ENCODE results near the gene SYT15. TPM values are rescaled to one million over a fixed set of nuclear protein-coding genes. Genes with fewer than 3 reads are reported as not detected.
"Not testable (repeated sequence)": the region's sequence is repeated elsewhere in the genome, so short reads cannot be mapped to it uniquely, and the experiment has no call there.

SYT15 gene
- total RNA-seq, 4 donors from 2014 or later: 0.32 to 0.80 (median 0.39) TPM

DNA sequence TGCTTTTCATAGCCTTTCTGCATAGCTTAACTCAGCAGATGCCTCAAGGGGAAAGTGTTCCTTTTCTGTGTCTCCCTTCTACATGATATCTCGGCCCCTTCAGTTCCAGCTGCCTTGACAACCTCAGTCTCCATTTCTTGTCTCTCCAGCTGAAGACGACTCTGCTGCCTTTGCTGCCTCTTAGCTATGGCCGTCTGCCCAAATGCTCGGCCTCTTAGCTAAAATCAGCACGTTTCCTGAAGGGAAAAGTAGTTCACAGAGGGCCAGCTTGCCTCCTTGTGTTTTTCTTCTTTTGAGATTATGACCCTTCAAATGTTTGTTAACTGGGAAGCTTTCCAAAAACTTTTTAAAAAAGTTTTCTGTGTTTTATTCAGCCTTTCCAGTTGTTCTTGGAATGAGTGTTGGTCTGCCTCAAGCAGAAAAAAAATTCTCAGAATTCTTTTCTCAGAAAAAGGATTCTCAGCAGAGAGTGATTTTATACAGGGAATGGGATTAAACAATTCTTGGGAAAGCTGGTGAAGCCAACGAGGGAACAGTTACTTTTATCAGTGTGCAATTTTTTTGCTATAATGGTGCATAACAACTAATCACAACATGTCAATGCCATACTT, 15.6 kb downstream of the SYT15 start:
- DNase-seq; H3K27me3 ChIP-seq; H3K4me3 ChIP-seq; H3K4me1 ChIP-seq; H3K9me3 ChIP-seq; H3K36me3 ChIP-seq; in situ Hi-C loops (cut with MboI; ENCODE audit: low pct_ligation_motif_present in 1 of 4, low pct_unique_long_range_greater_than_20kb in 1 of 4, low sequenced_read_pairs in 3 of 4); H3K27ac ChIP-seq; intact Hi-C loops (cut with DNase I; ENCODE audit: low total_unique reads): not testable (repeated sequence)
- 30 to 31% methylated on average over 2 to 5 of the region's 6 CpGs for WGBS, 2 donors (ENCODE audit: low coverage in 1 of 2)

DNA sequence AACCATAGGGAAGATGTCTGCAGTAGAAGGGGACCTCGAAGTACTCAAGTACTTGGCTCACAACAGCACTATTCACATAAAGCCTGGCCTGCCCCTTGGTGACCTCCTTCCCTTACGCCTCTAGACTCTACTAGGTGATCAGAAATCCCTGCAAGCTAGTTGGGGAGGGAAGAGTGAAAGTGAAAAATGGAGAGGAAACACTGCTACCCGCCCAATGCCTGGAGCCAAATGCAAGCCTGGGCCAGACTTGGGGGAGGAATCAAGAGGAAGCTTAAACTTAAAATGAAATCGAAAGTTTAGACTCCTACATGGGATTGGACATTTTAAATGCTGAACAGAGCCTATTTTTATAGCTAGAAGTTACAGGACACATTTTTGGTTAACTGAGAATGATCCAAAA, 17.6 kb downstream of the SYT15 start:
- H3K4me3 ChIP-seq; in situ Hi-C loops (cut with MboI; ENCODE audit: low pct_ligation_motif_present in 1 of 4, low pct_unique_long_range_greater_than_20kb in 1 of 4, low sequenced_read_pairs in 3 of 4); H3K36me3 ChIP-seq; H3K9me3 ChIP-seq; intact Hi-C loops (cut with DNase I; ENCODE audit: low total_unique reads); H3K27me3 ChIP-seq; DNase-seq; H3K4me1 ChIP-seq: not testable (repeated sequence)
- peak overlapping the region in 3 of 4 donors; percentile 28 to 46 (median 29) for H3K27ac ChIP-seq
- 70% methylated on average over 2 of the region's 4 CpGs; no CpG with 5 or more reads in 1 of the 2 donors for WGBS, 2 donors (ENCODE audit: low coverage in 1 of 2)

DNA sequence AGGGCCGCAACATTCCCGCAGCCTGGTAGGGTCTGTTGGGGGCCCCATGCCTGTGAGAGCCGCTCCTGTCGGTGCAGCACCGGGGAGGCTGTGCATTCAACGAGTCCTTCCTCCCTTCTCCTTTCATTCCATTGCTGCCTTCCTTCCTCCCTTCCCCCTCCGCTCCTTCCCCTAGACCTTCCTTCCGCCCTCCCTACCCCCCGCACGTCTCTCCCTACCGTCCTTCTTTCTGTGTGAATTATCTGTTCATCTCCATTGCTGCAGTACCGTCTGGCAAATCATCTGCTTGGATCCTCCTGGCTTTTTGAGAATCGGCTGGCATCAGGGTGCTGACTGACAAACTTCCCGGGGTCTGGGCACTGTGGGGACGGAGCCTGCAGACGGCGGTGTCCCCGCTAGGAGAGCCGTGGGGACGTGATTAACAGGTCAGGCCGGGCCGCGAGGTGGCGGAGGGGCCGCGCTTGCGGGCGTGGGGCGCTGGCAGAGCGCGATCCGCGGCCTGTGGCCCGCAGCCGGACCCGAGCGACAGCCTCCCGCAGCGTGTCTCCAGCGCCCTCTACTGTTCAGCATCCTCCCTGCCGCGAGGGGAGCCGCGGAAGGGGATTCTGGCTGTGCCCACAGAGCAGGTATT, 18.8 kb downstream of the SYT15 start:
- H3K4me1 ChIP-seq; intact Hi-C loops (cut with DNase I; ENCODE audit: low total_unique reads); DNase-seq; H3K36me3 ChIP-seq; H3K27me3 ChIP-seq; H3K9me3 ChIP-seq; in situ Hi-C loops (cut with MboI; ENCODE audit: low pct_ligation_motif_present in 1 of 4, low pct_unique_long_range_greater_than_20kb in 1 of 4, low sequenced_read_pairs in 3 of 4): not testable (repeated sequence)
- H3K27ac ChIP-seq: peak overlapping the region in 2 of 4 donors; percentile 59 to 66
- WGBS, 2 donors (ENCODE audit: low coverage in 1 of 2): 0% methylated on average over 13 of the region's 44 CpGs; no CpG with 5 or more reads in 1 of the 2 donors
- TF ChIP-seq, protein P1, sequence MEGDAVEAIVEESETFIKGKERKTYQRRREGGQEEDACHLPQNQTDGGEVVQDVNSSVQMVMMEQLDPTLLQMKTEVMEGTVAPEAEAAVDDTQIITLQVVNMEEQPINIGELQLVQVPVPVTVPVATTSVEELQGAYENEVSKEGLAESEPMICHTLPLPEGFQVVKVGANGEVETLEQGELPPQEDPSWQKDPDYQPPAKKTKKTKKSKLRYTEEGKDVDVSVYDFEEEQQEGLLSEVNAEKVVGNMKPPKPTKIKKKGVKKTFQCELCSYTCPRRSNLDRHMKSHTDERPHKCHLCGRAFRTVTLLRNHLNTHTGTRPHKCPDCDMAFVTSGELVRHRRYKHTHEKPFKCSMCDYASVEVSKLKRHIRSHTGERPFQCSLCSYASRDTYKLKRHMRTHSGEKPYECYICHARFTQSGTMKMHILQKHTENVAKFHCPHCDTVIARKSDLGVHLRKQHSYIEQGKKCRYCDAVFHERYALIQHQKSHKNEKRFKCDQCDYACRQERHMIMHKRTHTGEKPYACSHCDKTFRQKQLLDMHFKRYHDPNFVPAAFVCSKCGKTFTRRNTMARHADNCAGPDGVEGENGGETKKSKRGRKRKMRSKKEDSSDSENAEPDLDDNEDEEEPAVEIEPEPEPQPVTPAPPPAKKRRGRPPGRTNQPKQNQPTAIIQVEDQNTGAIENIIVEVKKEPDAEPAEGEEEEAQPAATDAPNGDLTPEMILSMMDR (IDR thresholded peaks at IDR 0.05): peak in 1 of 5 experiments; percentile 17
- peak overlapping the region in 3 of 4 donors; percentile 29 to 55 (median 30) for H3K4me3 ChIP-seq

DNA sequence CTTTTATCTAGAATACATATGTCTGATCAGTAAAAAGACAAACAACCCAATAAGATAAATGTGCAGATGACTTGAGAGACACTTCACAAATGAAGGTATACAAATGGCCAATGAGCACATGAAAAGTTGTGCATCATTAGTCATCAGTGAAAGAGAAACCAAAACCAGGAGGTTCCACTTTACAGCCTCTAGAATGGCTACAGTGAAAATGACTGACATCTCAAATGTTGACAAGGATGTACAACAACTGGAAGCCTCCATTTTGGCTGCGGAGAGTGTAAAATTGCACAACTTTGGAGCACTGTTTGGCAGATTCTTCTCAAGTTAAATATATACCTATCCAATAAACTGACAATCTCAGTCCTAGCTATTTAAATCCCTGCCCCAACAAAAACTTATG, 21.6 kb downstream of the SYT15 start:
- H3K9me3 ChIP-seq; intact Hi-C loops (cut with DNase I; ENCODE audit: low total_unique reads); H3K36me3 ChIP-seq; H3K4me3 ChIP-seq; H3K27ac ChIP-seq; H3K4me1 ChIP-seq; H3K27me3 ChIP-seq; in situ Hi-C loops (cut with MboI; ENCODE audit: low pct_ligation_motif_present in 1 of 4, low pct_unique_long_range_greater_than_20kb in 1 of 4, low sequenced_read_pairs in 3 of 4); DNase-seq: not testable (repeated sequence)
- 60% methylated on average over 1 of the region's 1 CpG; no CpG with 5 or more reads in 1 of the 2 donors for WGBS, 2 donors (ENCODE audit: low coverage in 1 of 2)

DNA sequence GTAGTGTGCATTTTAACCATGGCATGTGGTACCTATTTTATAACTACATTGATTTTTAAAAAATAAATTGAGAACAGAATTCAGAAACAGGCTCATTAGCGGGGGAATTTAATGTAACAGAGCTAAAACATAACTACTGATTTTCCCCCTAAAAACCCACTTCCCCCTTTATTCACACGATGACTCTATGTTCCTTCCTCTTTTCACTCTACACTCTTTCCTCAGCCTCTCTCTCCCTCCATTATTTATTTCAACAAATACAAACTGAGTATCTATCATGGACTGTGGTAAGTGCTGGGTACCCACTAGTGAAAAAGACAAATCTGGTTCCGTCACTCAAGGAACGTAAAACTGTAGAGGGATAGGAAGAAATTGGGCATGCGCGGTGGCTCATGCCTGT, 36.6 kb downstream of the SYT15 start:
- intact Hi-C loops (cut with DNase I; ENCODE audit: low total_unique reads); H3K27ac ChIP-seq; H3K4me1 ChIP-seq; H3K36me3 ChIP-seq; H3K27me3 ChIP-seq; H3K4me3 ChIP-seq; H3K9me3 ChIP-seq; DNase-seq; in situ Hi-C loops (cut with MboI; ENCODE audit: low pct_ligation_motif_present in 1 of 4, low pct_unique_long_range_greater_than_20kb in 1 of 4, low sequenced_read_pairs in 3 of 4): not testable (repeated sequence)
- WGBS, 2 donors (ENCODE audit: low coverage in 1 of 2): no CpG with 5 or more reads among the region's 6 CpGs

DNA sequence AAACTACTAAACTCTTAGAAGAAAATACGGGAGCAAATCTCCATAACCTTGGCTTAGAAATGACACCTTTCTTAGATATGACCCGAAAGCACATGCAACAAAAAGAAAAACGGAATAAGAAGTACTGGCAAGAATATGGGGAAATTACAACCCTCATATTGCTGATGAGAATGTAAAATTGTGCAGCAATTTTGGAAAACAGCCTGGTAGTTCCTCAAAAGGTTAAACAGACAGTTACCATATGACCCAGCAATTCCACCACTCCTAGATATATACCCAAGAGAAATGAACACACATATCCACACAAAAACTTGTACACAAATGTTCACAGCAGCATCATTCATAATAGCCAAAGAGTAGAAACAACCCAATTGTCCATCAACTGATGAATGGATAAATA, 37.3 kb downstream of the SYT15 start:
- H3K4me1 ChIP-seq; H3K36me3 ChIP-seq; H3K4me3 ChIP-seq; H3K27ac ChIP-seq; intact Hi-C loops (cut with DNase I; ENCODE audit: low total_unique reads); H3K9me3 ChIP-seq; DNase-seq; in situ Hi-C loops (cut with MboI; ENCODE audit: low pct_ligation_motif_present in 1 of 4, low pct_unique_long_range_greater_than_20kb in 1 of 4, low sequenced_read_pairs in 3 of 4); H3K27me3 ChIP-seq: not testable (repeated sequence)
- WGBS, 2 donors (ENCODE audit: low coverage in 1 of 2): no CpG with 5 or more reads among the region's 3 CpGs

DNA sequence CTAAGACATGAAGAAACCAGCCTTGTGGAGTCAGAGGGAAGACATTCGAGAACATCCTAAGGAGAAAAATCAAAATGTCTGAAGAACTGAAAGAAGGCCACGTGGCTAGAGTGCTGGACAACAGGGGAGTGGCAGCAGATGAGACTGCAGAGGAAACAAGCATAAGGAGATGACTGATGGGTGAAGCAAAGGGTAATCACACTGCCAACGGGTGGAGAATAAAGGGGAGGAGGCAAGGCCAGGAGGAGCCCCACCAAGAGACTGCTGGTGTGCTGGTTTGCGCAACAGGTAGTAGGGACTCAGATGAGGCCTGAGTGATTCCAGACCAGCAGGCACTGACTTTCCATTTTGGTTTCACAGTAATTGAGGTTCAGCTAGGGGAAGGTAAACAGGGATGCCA, 38.2 kb downstream of the SYT15 start:
- H3K27ac ChIP-seq; H3K36me3 ChIP-seq; H3K9me3 ChIP-seq; H3K27me3 ChIP-seq; DNase-seq; H3K4me1 ChIP-seq; in situ Hi-C loops (cut with MboI; ENCODE audit: low pct_ligation_motif_present in 1 of 4, low pct_unique_long_range_greater_than_20kb in 1 of 4, low sequenced_read_pairs in 3 of 4); intact Hi-C loops (cut with DNase I; ENCODE audit: low total_unique reads); H3K4me3 ChIP-seq: not testable (repeated sequence)
- WGBS, 2 donors (ENCODE audit: low coverage in 1 of 2): 66 to 69% methylated on average over 2 to 3 of the region's 4 CpGs

DNA sequence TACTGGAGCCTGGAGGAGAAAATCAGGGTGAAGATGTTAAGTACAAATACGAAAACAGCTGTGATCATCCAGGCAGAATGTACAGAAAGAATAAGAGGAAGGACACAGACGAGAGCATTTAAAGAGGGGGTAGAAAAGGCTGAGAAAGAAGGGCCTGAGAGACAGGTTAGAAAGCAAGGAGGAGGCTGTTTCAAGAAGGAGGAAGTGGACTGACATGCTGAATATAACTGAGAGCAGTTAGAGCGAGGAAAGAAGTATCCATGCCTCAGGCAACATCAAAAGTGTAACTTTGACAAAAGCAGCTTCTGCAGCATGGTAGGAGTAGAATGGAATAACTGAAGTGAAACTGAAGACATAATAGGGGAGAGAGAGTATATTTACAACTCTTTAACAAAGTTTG, 39.0 kb downstream of the SYT15 start:
- H3K9me3 ChIP-seq; H3K27ac ChIP-seq; H3K36me3 ChIP-seq; in situ Hi-C loops (cut with MboI; ENCODE audit: low pct_ligation_motif_present in 1 of 4, low pct_unique_long_range_greater_than_20kb in 1 of 4, low sequenced_read_pairs in 3 of 4); H3K4me1 ChIP-seq; intact Hi-C loops (cut with DNase I; ENCODE audit: low total_unique reads); H3K4me3 ChIP-seq; DNase-seq; H3K27me3 ChIP-seq: not testable (repeated sequence)
- 82 to 92% methylated on average over 2 to 3 of the region's 3 CpGs for WGBS, 2 donors (ENCODE audit: low coverage in 1 of 2)

DNA sequence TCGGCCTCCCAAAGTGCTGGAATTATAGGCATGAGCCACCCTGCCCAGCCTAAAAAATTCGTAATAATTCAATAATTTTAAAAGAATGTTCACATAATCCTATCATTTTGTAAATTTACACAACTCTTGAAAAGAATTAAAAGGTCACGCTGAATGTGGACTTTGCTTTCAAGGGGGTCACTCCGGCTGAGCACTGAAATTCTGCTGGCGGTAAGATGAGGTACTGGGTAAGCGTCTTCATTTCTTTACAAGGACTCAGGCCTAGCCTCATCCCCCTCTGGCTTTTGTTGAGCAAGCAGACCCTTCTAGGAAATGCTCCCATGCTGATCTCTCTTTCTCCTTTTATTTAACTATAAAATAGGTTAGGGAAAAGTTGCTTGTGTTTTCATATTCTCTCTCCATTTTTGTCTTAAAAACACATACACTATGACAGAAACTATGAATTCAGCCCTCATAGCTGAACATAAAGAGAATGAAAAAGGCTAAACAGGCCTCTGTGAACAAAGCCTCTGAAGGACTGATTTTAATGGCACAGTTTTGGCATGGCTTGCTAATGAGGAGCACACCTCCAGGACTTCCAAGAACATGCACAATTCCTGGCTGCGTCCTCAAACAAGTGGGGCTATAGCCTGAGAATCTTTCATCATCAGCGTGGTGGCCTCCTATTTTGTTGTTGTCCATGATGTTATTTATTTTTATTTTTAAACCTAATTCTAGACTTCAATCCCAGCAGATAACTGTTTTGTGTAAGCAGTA, 45.1 kb downstream of the SYT15 start:
- H3K4me1 ChIP-seq; intact Hi-C loops (cut with DNase I; ENCODE audit: low total_unique reads); DNase-seq; H3K27ac ChIP-seq; H3K4me3 ChIP-seq; H3K9me3 ChIP-seq; H3K27me3 ChIP-seq; in situ Hi-C loops (cut with MboI; ENCODE audit: low pct_ligation_motif_present in 1 of 4, low pct_unique_long_range_greater_than_20kb in 1 of 4, low sequenced_read_pairs in 3 of 4); H3K36me3 ChIP-seq: not testable (repeated sequence)
- WGBS, 2 donors (ENCODE audit: low coverage in 1 of 2): 100% methylated on average over 2 of the region's 8 CpGs; no CpG with 5 or more reads in 1 of the 2 donors

DNA sequence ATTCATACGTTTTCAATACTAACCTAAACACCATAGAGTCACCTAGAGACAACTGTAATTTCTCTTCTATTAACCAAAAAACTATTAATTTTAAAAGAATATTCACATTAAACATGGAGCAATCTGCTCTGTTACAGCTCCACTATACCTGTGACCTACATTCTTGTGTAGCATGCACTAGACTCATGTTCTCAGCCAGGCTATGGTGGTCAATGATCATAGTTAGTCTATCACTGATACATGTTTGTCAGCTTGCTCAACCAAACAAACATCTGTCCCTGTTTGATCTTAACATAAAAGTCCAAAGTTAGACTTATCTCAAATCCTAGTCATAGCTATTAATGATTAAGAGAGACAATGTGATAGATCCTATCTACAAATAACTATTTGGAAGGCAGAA, 50.9 kb downstream of the SYT15 start:
- no CpG with 5 or more reads among the region's 1 CpG for WGBS, 2 donors (ENCODE audit: low coverage in 1 of 2)
- H3K27me3 ChIP-seq; H3K4me3 ChIP-seq; H3K27ac ChIP-seq; in situ Hi-C loops (cut with MboI; ENCODE audit: low pct_ligation_motif_present in 1 of 4, low pct_unique_long_range_greater_than_20kb in 1 of 4, low sequenced_read_pairs in 3 of 4); H3K36me3 ChIP-seq; intact Hi-C loops (cut with DNase I; ENCODE audit: low total_unique reads); DNase-seq; H3K4me1 ChIP-seq; H3K9me3 ChIP-seq: not testable (repeated sequence)
